K562 (cell line): ENCODE results near the gene ANKS4B. TPM values are rescaled to one million over a fixed set of nuclear protein-coding genes. Genes with fewer than 3 reads are reported as not detected.
A peak's percentile ranks its signal among the peaks of the same experiment; 100 is the strongest.

ENCODE experiments used
- ELF4 ChIP-seq: fragments of 450-650 bp; formaldehyde crosslinking; IDR thresholded peaks from 2 replicates; pipeline ENCODE4 v1.4.0; 2022; ENCODE audit warnings: missing genetic modification characterization
- MBD2 ChIP-seq: sonication (generic); IDR thresholded peaks from 2 replicates; pipeline ENCODE4 v1.6.1; 2016; ENCODE audit warnings: low read depth, borderline replicate concordance
- NCOA1 ChIP-seq: fragments of 450-650 bp; IDR thresholded peaks from 2 replicates; pipeline ENCODE4 v1.6.1; 2016; ENCODE audit warnings: low read depth
- NCOA2 ChIP-seq, 2 experiments: fragments of 450-650 bp; IDR thresholded peaks; 2 replicates each; pipeline ENCODE4 v1.6.1; 2018; ENCODE audit warnings: mild to moderate bottlenecking in 2 of 2, moderate library complexity in 1 of 2; ENCODE audit not compliant: partially characterized antibody in 2 of 2
- NFIC ChIP-seq: fragments of 450-650 bp; IDR thresholded peaks from 2 replicates; pipeline ENCODE4 v1.6.1; 2017; ENCODE audit warnings: mild to moderate bottlenecking, inconsistent platforms
- TCF7 ChIP-seq: sonication (generic); IDR thresholded peaks from 2 replicates; pipeline ENCODE4 v1.6.1; 2016; ENCODE audit warnings: antibody characterized with exemption, borderline replicate concordance
- TEAD1 ChIP-seq, 2 experiments: fragments of 450-650 bp in 1 of 2; sonication (generic) in 1 of 2; formaldehyde crosslinking; IDR thresholded peaks; 2 replicates each; pipeline versions ENCODE4 v1.4.0 to v1.8.0; 2020 to 2022; ENCODE audit warnings: mild to moderate bottlenecking in 2 of 2, missing genetic modification reagents in 1 of 2
- TEAD4 ChIP-seq, 2 experiments: sonication (generic) in 1 of 2; formaldehyde crosslinking in 1 of 2; IDR thresholded peaks; 2 replicates each; pipeline versions ENCODE4 v1.6.1 to v1.8.0; 2012 to 2022; ENCODE audit warnings: borderline replicate concordance in 1 of 2, inconsistent platforms in 1 of 2, low read length in 1 of 2, mild to moderate bottlenecking in 1 of 2, missing genetic modification reagents in 1 of 2
- TRIM24 ChIP-seq, 2 experiments: fragments of 450-650 bp; IDR thresholded peaks; 2 replicates each; pipeline ENCODE4 v1.6.1; 2016
- ZNF282 ChIP-seq: sonication (generic); formaldehyde crosslinking; IDR thresholded peaks from 2 replicates; pipeline ENCODE4 v1.8.1; 2023; ENCODE audit warnings: missing genetic modification reagents
- polyA plus RNA-seq, 8 experiments: library from polyadenylated mRNA; depleted of rRNA in 4 of 8; stranded (reverse) in 5 of 8; unstranded in 3 of 8; fragments of >200 nt; fragmentation: Nextera tagmentation in 2 of 8; fragmentation: Illumina TruSeq in 1 of 8; extraction: Ambion mirVana in 2 of 8; extraction: Trizol in 1 of 8; gene quantifications; 2 replicates each; pipeline versions ENCODE4 v1.2.1 to v1.2.3, GENCODE V29; 2011 to 2014; ENCODE audit warnings: inconsistent platforms in 1 of 8, missing spikeins in 1 of 8
- total RNA-seq, 7 experiments: library from RNA; depleted of rRNA in 6 of 7; stranded (reverse); fragments of >200 nt in 6 of 7; fragmentation: Illumina TruSeq in 2 of 7; extraction: Trizol in 2 of 7; gene quantifications; 2 replicates each; pipeline versions ENCODE4 v1.2.1 to v1.2.3, GENCODE V29; 2011 to 2021; ENCODE audit warnings: low replicate concordance in 1 of 7
- TF ChIP-seq, protein P1 (sequence below): fragments of 450-650 bp; IDR thresholded peaks from 2 replicates; pipeline ENCODE4 v1.6.1; 2016; ENCODE audit warnings: low read depth, mild to moderate bottlenecking, moderate library complexity
- TF ChIP-seq, protein P2 (sequence below), 2 experiments: fragments of 450-650 bp; conservative IDR thresholded peaks; 2 replicates each; pipeline ENCODE4 v1.6.1; 2017; ENCODE audit warnings: mild to moderate bottlenecking in 2 of 2, moderate library complexity in 2 of 2
- TF ChIP-seq, protein P3 (sequence below), 2 experiments: IDR thresholded peaks in 1 of 2; conservative IDR thresholded peaks in 1 of 2; 2 replicates each; pipeline ENCODE4 v1.6.1; 2016; ENCODE audit warnings: low read depth in 2 of 2, mild to moderate bottlenecking in 1 of 2, missing compliant biosample characterization in 1 of 2, missing genetic modification characterization in 1 of 2, moderate library complexity in 1 of 2
- TF ChIP-seq, protein P4 (sequence below), 3 experiments: fragments of 200-800 bp in 1 of 3; fragments of 250-450 bp in 1 of 3; fragments of 450-650 bp in 1 of 3; sonication (Bioruptor Pico) in 1 of 3; sonication (Bioruptor generic) in 1 of 3; formaldehyde crosslinking in 1 of 3; IDR thresholded peaks; 2 replicates each; pipeline versions ENCODE4 v1.6.1 to v1.8.0; 2016 to 2022; ENCODE audit warnings: mild to moderate bottlenecking in 2 of 3, missing genetic modification characterization in 2 of 3, missing compliant biosample characterization in 1 of 3, moderate library complexity in 1 of 3
- TF ChIP-seq, protein P5 (sequence below): sonication (generic); formaldehyde crosslinking; IDR thresholded peaks from 2 replicates; pipeline ENCODE4 v1.8.1; 2023; ENCODE audit warnings: mild to moderate bottlenecking, missing genetic modification reagents, moderate library complexity

ANKS4B gene
- total and polyA plus RNA-seq, 9 of the 15 experiments (the other 6 are each of a cell fraction or from before 2014, with no cell fraction given): not detected

DNA sequence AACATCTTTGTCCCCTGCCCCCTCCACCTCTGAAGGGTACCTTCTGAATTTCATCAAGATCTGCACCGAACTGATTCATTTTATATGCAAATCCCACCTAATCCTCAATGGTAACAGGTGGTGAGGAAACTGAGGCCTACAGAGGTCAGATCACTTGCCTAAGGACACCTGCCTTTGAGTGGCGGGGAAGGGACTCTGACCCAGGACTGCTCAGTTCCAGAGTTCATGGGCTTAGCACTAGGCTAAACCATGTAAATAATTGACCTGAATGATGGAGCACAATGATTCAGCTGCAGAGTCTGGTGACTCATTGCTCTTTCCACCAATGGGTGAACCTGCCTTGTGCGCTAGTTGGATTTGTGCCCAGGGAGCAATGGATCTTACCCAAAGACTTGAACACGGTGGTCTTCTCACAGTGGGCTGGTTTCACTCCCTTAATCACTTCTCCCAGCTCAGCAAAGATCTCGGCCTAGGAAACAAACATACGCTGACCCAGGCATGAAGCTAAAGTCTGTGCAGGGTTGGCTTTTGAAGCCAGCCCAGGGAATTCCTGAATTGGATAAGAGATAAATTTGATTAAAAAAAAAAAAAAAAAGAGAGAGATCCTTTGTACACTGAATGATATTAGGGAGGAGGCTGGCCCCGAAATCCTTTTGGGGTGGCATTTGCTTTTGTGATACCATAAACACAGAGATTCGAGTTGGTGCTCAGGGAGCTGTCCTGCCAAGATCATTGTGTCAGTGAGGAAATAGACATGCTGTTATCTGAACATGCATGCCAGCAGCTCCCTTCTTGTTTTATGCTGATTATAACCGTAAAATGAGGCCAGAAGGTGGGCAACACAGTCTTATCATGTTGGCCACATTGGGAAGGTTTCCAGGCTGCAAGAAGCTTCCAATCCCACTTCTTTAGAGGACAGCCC is 27.6 kb downstream of the ANKS4B start (continued):
- TF ChIP-seq, protein P1, sequence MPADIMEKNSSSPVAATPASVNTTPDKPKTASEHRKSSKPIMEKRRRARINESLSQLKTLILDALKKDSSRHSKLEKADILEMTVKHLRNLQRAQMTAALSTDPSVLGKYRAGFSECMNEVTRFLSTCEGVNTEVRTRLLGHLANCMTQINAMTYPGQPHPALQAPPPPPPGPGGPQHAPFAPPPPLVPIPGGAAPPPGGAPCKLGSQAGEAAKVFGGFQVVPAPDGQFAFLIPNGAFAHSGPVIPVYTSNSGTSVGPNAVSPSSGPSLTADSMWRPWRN: 0 out of 2 replicates have a peak, but pooled peaks have one; percentile 56
- TF ChIP-seq NFIC: peak; percentile 97
- peak; percentile 82; the same call in 1 of the 2 replicates for TF ChIP-seq NCOA1
- peak; percentile 99 for TF ChIP-seq TEAD4 (IDR thresholded peaks at IDR 0.05; ENCODE audit: low read length)
- no peak for TF ChIP-seq TEAD4 (CRISPR knock-in tag; IDR thresholded peaks at IDR 0.05; ENCODE audit: borderline replicate concordance)
- TF ChIP-seq TCF7: no peak
- TF ChIP-seq, protein P2, sequence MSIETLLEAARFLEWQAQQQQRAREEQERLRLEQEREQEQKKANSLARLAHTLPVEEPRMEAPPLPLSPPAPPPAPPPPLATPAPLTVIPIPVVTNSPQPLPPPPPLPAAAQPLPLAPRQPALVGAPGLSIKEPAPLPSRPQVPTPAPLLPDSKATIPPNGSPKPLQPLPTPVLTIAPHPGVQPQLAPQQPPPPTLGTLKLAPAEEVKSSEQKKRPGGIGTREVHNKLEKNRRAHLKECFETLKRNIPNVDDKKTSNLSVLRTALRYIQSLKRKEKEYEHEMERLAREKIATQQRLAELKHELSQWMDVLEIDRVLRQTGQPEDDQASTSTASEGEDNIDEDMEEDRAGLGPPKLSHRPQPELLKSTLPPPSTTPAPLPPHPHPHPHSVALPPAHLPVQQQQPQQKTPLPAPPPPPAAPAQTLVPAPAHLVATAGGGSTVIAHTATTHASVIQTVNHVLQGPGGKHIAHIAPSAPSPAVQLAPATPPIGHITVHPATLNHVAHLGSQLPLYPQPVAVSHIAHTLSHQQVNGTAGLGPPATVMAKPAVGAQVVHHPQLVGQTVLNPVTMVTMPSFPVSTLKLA (conservative IDR thresholded peaks at IDR 0.05): peak in 1 of 2 experiments; percentile 64; a peak in 3 of 4 replicates
- TF ChIP-seq, protein P3, sequence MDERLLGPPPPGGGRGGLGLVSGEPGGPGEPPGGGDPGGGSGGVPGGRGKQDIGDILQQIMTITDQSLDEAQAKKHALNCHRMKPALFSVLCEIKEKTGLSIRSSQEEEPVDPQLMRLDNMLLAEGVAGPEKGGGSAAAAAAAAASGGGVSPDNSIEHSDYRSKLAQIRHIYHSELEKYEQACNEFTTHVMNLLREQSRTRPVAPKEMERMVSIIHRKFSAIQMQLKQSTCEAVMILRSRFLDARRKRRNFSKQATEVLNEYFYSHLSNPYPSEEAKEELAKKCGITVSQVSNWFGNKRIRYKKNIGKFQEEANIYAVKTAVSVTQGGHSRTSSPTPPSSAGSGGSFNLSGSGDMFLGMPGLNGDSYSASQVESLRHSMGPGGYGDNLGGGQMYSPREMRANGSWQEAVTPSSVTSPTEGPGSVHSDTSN (CRISPR knock-in tag; IDR thresholded peaks at IDR 0.05; ENCODE audit: low read depth): no peak
- TF ChIP-seq, protein P3 (tag; conservative IDR thresholded peaks at IDR 0.05; ENCODE audit: low read depth): peak; percentile 45
- peak; percentile 75 for TF ChIP-seq MBD2
- peak in 1 of 2 experiments; percentile 25; a peak in 1 of 4 replicates for TF ChIP-seq TEAD1 (CRISPR knock-in tag; IDR thresholded peaks at IDR 0.05)
- TF ChIP-seq, protein P4, sequence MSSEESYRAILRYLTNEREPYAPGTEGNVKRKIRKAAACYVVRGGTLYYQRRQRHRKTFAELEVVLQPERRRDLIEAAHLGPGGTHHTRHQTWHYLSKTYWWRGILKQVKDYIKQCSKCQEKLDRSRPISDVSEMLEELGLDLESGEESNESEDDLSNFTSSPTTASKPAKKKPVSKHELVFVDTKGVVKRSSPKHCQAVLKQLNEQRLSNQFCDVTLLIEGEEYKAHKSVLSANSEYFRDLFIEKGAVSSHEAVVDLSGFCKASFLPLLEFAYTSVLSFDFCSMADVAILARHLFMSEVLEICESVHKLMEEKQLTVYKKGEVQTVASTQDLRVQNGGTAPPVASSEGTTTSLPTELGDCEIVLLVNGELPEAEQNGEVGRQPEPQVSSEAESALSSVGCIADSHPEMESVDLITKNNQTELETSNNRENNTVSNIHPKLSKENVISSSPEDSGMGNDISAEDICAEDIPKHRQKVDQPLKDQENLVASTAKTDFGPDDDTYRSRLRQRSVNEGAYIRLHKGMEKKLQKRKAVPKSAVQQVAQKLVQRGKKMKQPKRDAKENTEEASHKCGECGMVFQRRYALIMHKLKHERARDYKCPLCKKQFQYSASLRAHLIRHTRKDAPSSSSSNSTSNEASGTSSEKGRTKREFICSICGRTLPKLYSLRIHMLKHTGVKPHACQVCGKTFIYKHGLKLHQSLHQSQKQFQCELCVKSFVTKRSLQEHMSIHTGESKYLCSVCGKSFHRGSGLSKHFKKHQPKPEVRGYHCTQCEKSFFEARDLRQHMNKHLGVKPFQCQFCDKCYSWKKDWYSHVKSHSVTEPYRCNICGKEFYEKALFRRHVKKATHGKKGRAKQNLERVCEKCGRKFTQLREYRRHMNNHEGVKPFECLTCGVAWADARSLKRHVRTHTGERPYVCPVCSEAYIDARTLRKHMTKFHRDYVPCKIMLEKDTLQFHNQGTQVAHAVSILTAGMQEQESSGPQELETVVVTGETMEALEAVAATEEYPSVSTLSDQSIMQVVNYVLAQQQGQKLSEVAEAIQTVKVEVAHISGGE (CRISPR knock-in tag; IDR thresholded peaks at IDR 0.05): peak in 1 of 3 experiments; percentile 80; a peak in 2 of 6 replicates
- peak; percentile 98 for TF ChIP-seq TRIM24 (IDR thresholded peaks at IDR 0.05)
- peak; percentile 55 to 91 for TF ChIP-seq NCOA2 (IDR thresholded peaks at IDR 0.05; ENCODE audit: partially characterized antibody in 2 of 2)
- TF ChIP-seq, protein P5, sequence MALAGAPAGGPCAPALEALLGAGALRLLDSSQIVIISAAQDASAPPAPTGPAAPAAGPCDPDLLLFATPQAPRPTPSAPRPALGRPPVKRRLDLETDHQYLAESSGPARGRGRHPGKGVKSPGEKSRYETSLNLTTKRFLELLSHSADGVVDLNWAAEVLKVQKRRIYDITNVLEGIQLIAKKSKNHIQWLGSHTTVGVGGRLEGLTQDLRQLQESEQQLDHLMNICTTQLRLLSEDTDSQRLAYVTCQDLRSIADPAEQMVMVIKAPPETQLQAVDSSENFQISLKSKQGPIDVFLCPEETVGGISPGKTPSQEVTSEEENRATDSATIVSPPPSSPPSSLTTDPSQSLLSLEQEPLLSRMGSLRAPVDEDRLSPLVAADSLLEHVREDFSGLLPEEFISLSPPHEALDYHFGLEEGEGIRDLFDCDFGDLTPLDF (CRISPR knock-in tag): no peak
- TF ChIP-seq ZNF282: no peak
- TF ChIP-seq ELF4 (CRISPR knock-in tag): no peak
